Fibroblast of mammary gland (primary cell): ENCODE data around the gene GSC2.

Experiments
- DNase-seq: peaks from one replicate; pipeline ENCODE4 v3.0.0-alpha.2; 2010; ENCODE audit warnings: low read depth
- H3K4me3 ChIP-seq: 2 replicates; pipeline ENCODE4 v1.5.1; 2011; ENCODE audit warnings: low read depth, mild to moderate bottlenecking, low read length, moderate library complexity; ENCODE audit not compliant: control insufficient read depth
- CTCF ChIP-seq: conservative IDR thresholded peaks from 2 replicates; pipeline ENCODE4 v1.5.1; 2011; ENCODE audit warnings: low read depth, low read length, inconsistent platforms; ENCODE audit not compliant: control insufficient read depth, insufficient read depth

Gene GSC2

GRCh38 chr22:19131685-19132015 lies 18.4 kb downstream of the GSC2 start:
- H3K4me3 ChIP-seq: no peak overlapping the region
- no peak for DNase-seq
- TF ChIP-seq CTCF: no peak

GRCh38 chr22:19130959-19131684 lies 19.0 kb downstream of the GSC2 start, which contains the start of gene TSSK2:
Gene TSSK2, plus strand, starts transcription at chr22:19131308. Its CDS starts 92 bp downstream, at chr22:19131400.
- no peak within 1 kb of the TSS for H3K4me3 ChIP-seq
- no peak for TF ChIP-seq CTCF
- no peak for DNase-seq

- no peak for TF ChIP-seq CTCF
- no peak for DNase-seq
- no peak overlapping the region for H3K4me3 ChIP-seq
Observed at GRCh38 chr22:19129871-19130270, 20.2 kb downstream of the GSC2 start.

- H3K4me3 ChIP-seq: no peak overlapping the region
- DNase-seq: no peak
- TF ChIP-seq CTCF: no peak
Observed at GRCh38 chr22:19128946-19129727, 21.0 kb downstream of the GSC2 start.

- no peak overlapping the region for H3K4me3 ChIP-seq
- no peak for TF ChIP-seq CTCF
Observed at GRCh38 chr22:19128009-19128401, 22.1 kb downstream of the GSC2 start.

GRCh38 chr22:19127329-19128008 lies 22.6 kb downstream of the GSC2 start:
- no peak for DNase-seq
- no peak overlapping the region for H3K4me3 ChIP-seq
- no peak for TF ChIP-seq CTCF

More at GRCh38 chr22:19128009-19128401, 22.1 kb downstream of the GSC2 start:
- DNase-seq: no peak
